WTC11 (cell line): ENCODE measurements around the gene CYP2B6. TPM values are rescaled to one million over a fixed set of nuclear protein-coding genes. Genes with fewer than 3 reads are reported as not detected.

ENCODE experiments used
- ATAC-seq: fragments of 200-7000 bp; cut with Tn5 transposase; 2 replicates; pipeline ENCODE4 v1.10.0; 2021; ENCODE audit warnings: mild to moderate bottlenecking, moderate library complexity
- CTCF ChIA-PET: fragments of 300-600 bp; sonication (Branson Sonifier 250); formaldehyde crosslinking; loops from one replicate; lab custom pipeline; 2021; ENCODE audit warnings: antibody characterized with exemption; lab: Charles Lee
- POLR2A ChIA-PET: fragments of 350-600 bp; sonication (Branson Sonifier 250); formaldehyde crosslinking; loops from one replicate; lab custom pipeline; 2021; ENCODE audit warnings: antibody characterized with exemption; lab: Charles Lee
- DNase-seq: peaks from one replicate; pipeline ENCODE4 v3.0.0; 2021; ENCODE audit warnings: low spot score
- H3K27ac Mint-ChIP-seq: 2 replicates; pipeline ENCODE4 v1.8.0; 2021; ENCODE audit warnings: mixed read lengths
- H3K27me3 Mint-ChIP-seq: 2 replicates; pipeline ENCODE4 v1.8.0; 2021; ENCODE audit warnings: low read depth, mild to moderate bottlenecking, moderate library complexity, mixed read lengths
- H3K36me3 Mint-ChIP-seq: 2 replicates; pipeline ENCODE4 v1.8.0; 2021; ENCODE audit warnings: mixed read lengths
- H3K4me1 Mint-ChIP-seq: 2 replicates; pipeline ENCODE4 v1.8.0; 2022; ENCODE audit warnings: mixed read lengths
- H3K4me3 Mint-ChIP-seq: 2 replicates; pipeline ENCODE4 v1.8.0; 2021; ENCODE audit warnings: mild to moderate bottlenecking, moderate library complexity, mixed read lengths
- H3K9me3 Mint-ChIP-seq: 2 replicates; pipeline ENCODE4 v1.8.0; 2021; ENCODE audit warnings: mixed read lengths
- ATF1 ChIP-seq: sonication (generic); formaldehyde crosslinking; IDR thresholded peaks from 2 replicates; pipeline ENCODE4 v1.8.1; 2023; ENCODE audit warnings: mild to moderate bottlenecking, moderate library complexity, missing genetic modification reagents
- ATF2 ChIP-seq: sonication (generic); formaldehyde crosslinking; IDR thresholded peaks from 2 replicates; pipeline ENCODE4 v1.8.1; 2022; ENCODE audit warnings: low read depth, missing genetic modification reagents, borderline replicate concordance
- CREB1 ChIP-seq: sonication (generic); formaldehyde crosslinking; IDR thresholded peaks from 2 replicates; pipeline ENCODE4 v1.8.0; 2023; ENCODE audit warnings: mild to moderate bottlenecking, missing genetic modification reagents
- CREM ChIP-seq: sonication (generic); formaldehyde crosslinking; IDR thresholded peaks from 2 replicates; pipeline ENCODE4 v1.8.1; 2022; ENCODE audit warnings: mild to moderate bottlenecking, missing genetic modification reagents, moderate library complexity
- E2F4 ChIP-seq: sonication (generic); formaldehyde crosslinking; IDR thresholded peaks from 2 replicates; pipeline ENCODE4 v1.8.1; 2022; ENCODE audit warnings: low read depth, mild to moderate bottlenecking, moderate library complexity, missing genetic modification reagents, borderline replicate concordance
- ELF4 ChIP-seq: sonication (generic); formaldehyde crosslinking; IDR thresholded peaks from 2 replicates; pipeline ENCODE4 v1.8.1; 2022; ENCODE audit warnings: low read depth, mild to moderate bottlenecking, moderate library complexity, missing genetic modification reagents
- EMX1 ChIP-seq: fragments of 250-450 bp; sonication (Bioruptor Pico); IDR thresholded peaks from 2 replicates; pipeline ENCODE4 v1.8.0; 2021; ENCODE audit warnings: mild to moderate bottlenecking
- ERG ChIP-seq: fragments of 250-450 bp; sonication (Bioruptor Pico); IDR thresholded peaks from 2 replicates; pipeline ENCODE4 v1.8.0; 2021; ENCODE audit warnings: mild to moderate bottlenecking
- JAZF1 ChIP-seq: fragments of 250-450 bp; sonication (Bioruptor Pico); IDR thresholded peaks from 2 replicates; pipeline ENCODE4 v1.9.0; 2021; ENCODE audit warnings: moderate library complexity, mild to moderate bottlenecking, inconsistent platforms
- RELA ChIP-seq: sonication (generic); formaldehyde crosslinking; IDR thresholded peaks from 2 replicates; pipeline ENCODE4 v1.8.1; 2022; ENCODE audit warnings: missing genetic modification reagents, mild to moderate bottlenecking, borderline replicate concordance
- RORB ChIP-seq: fragments of 250-450 bp; sonication (Bioruptor Pico); IDR thresholded peaks from 2 replicates; pipeline ENCODE4 v1.9.0; 2021; ENCODE audit warnings: mild to moderate bottlenecking
- SP1 ChIP-seq: sonication (generic); formaldehyde crosslinking; conservative IDR thresholded peaks from 2 replicates; pipeline ENCODE4 v1.8.1; 2022; ENCODE audit warnings: missing genetic modification reagents
- TCF7 ChIP-seq: sonication (generic); formaldehyde crosslinking; IDR thresholded peaks from 2 replicates; pipeline ENCODE4 v1.8.0; 2022; ENCODE audit warnings: mild to moderate bottlenecking, low read depth, missing genetic modification reagents, moderate library complexity
- TP53 ChIP-seq: sonication (generic); formaldehyde crosslinking; IDR thresholded peaks from 2 replicates; pipeline ENCODE4 v1.8.1; 2023; ENCODE audit warnings: mild to moderate bottlenecking, missing genetic modification reagents
- USF1 ChIP-seq: sonication (generic); formaldehyde crosslinking; IDR thresholded peaks from 2 replicates; pipeline ENCODE4 v1.8.0; 2022; ENCODE audit warnings: mild to moderate bottlenecking, missing genetic modification reagents
- ZNF219 ChIP-seq: sonication (generic); formaldehyde crosslinking; IDR thresholded peaks from 2 replicates; pipeline ENCODE4 v1.8.0; 2023; ENCODE audit warnings: missing genetic modification reagents, mild to moderate bottlenecking, borderline replicate concordance
- ZNF281 ChIP-seq: sonication (generic); formaldehyde crosslinking; IDR thresholded peaks from 2 replicates; pipeline ENCODE4 v1.8.0; 2023; ENCODE audit warnings: mild to moderate bottlenecking, missing genetic modification reagents
- ZNF416 ChIP-seq: fragments of 250-450 bp; sonication (Bioruptor Pico); IDR thresholded peaks from 2 replicates; pipeline ENCODE4 v1.9.0; 2021; ENCODE audit warnings: mild to moderate bottlenecking, inconsistent platforms
- ZNF512 ChIP-seq: sonication (generic); formaldehyde crosslinking; IDR thresholded peaks from 2 replicates; pipeline ENCODE4 v1.8.1; 2022; ENCODE audit warnings: missing genetic modification reagents, borderline replicate concordance
- ZNF532 ChIP-seq: fragments of 250-450 bp; sonication (Bioruptor Pico); IDR thresholded peaks from 2 replicates; pipeline ENCODE4 v1.9.0; 2021; ENCODE audit warnings: mild to moderate bottlenecking, borderline replicate concordance
- total RNA-seq: library from RNA; stranded (reverse); gene quantifications from 3 replicates; pipeline ENCODE4 v1.2.3, GENCODE V29; 2021

CYP2B6 gene
- total RNA-seq, 1 experiment from 2014 or later = 10.3 TPM

- DNase-seq = no peak
- ChIA-PET CTCF (interaction anchor here (1.0 to 1.3 kb wide), 2 partner anchors 55 to 175 kb away, joined by 3 to 6 read pairs; no protein-coding TSS in a partner anchor), POLR2A (no interaction called here)
- ATAC-seq = no peak
- peaks cover 5% of the 10 kb centered on the region for H3K36me3 Mint-ChIP-seq
- H3K27me3 Mint-ChIP-seq = peaks cover 31% of the 10 kb centered on the region
- peaks cover 31% of the 10 kb centered on the region for H3K4me1 Mint-ChIP-seq
- H3K4me3 Mint-ChIP-seq = no peak overlapping the region
- TF ChIP-seq USF1 (CRISPR knock-in tag) (no peak), ATF2 (CRISPR knock-in tag) (no peak), ATF1 (CRISPR knock-in tag) (no peak), JAZF1 (CRISPR knock-in tag) (no peak), TCF7 (no peak), ZNF416 (CRISPR knock-in tag) (no peak), ZNF512 (CRISPR knock-in tag) (no peak), ERG (CRISPR knock-in tag) (no peak), ELF4 (CRISPR knock-in tag) (no peak), E2F4 (CRISPR knock-in tag) (no peak), SP1 (CRISPR knock-in tag) (no peak), TP53 (CRISPR knock-in tag) (no peak), CREM (no peak), RELA (CRISPR knock-in tag) (no peak), CREB1 (CRISPR knock-in tag) (no peak), ZNF219 (no peak), ZNF281 (CRISPR knock-in tag) (no peak), ZNF532 (no peak), EMX1 (CRISPR knock-in tag) (no peak), RORB (CRISPR knock-in tag) (no peak)
- H3K27ac Mint-ChIP-seq = no peak overlapping the region
- H3K9me3 Mint-ChIP-seq = peaks cover 18% of the 10 kb centered on the region
Measured at GRCh38 chr19:41029524-41030432, 38.7 kb downstream of the CYP2B6 start.
